HEK293T (cell line): ENCODE measurements around the gene S1PR2.

ENCODE experiments used
- CTCF ChIA-PET: fragments of 350-600 bp; formaldehyde crosslinking; extraction: SDS; loops from one replicate; lab custom pipeline; 2021; ENCODE audit warnings: antibody characterized with exemption, inconsistent platforms; lab: Yijun Ruan, JAX
- POLR2A ChIA-PET: fragments of 350-600 bp; formaldehyde crosslinking; extraction: SDS; loops from one replicate; lab custom pipeline; 2020; ENCODE audit warnings: antibody characterized with exemption, inconsistent platforms; lab: Yijun Ruan, JAX
- DNase-seq: peaks from one replicate; pipeline ENCODE4 v3.0.0; 2012; ENCODE audit warnings: mixed read lengths; ENCODE audit errors: extremely low spot score
- ARNT ChIP-seq: fragments of 450-650 bp; IDR thresholded peaks from 2 replicates; pipeline ENCODE4 v1.6.1; 2017; ENCODE audit warnings: mild to moderate bottlenecking
- BHLHE40 ChIP-seq: fragments of 450-650 bp; IDR thresholded peaks from 2 replicates; pipeline ENCODE4 v1.6.1; 2016; ENCODE audit warnings: mild to moderate bottlenecking, moderate library complexity, borderline replicate concordance
- CTBP1 ChIP-seq: fragments of 450-650 bp; IDR thresholded peaks from 2 replicates; pipeline ENCODE4 v1.6.1; 2016; ENCODE audit warnings: borderline replicate concordance
- ELF4 ChIP-seq: fragments of 450-650 bp; IDR thresholded peaks from 2 replicates; pipeline ENCODE4 v1.6.1; 2017; ENCODE audit warnings: antibody characterized with exemption
- FOXA1 ChIP-seq: fragments of 450-650 bp; IDR thresholded peaks from 2 replicates; pipeline ENCODE4 v1.6.1; 2016; ENCODE audit warnings: mild to moderate bottlenecking
- FOXK2 ChIP-seq: fragments of 450-650 bp; IDR thresholded peaks from 2 replicates; pipeline ENCODE4 v1.6.1; 2016; ENCODE audit warnings: mild to moderate bottlenecking
- FOXM1 ChIP-seq: fragments of 450-650 bp; IDR thresholded peaks from 2 replicates; pipeline ENCODE4 v1.6.1; 2017; ENCODE audit warnings: mild to moderate bottlenecking, borderline replicate concordance
- HDGF ChIP-seq: fragments of 450-650 bp; IDR thresholded peaks from 2 replicates; pipeline ENCODE4 v1.6.1; 2017; ENCODE audit warnings: antibody characterized with exemption, borderline replicate concordance
- L3MBTL2 ChIP-seq: fragments of 450-650 bp; conservative IDR thresholded peaks from 2 replicates; pipeline ENCODE4 v1.6.1; 2016; ENCODE audit warnings: mild to moderate bottlenecking
- LEF1 ChIP-seq: fragments of 450-650 bp; IDR thresholded peaks from 2 replicates; pipeline ENCODE4 v1.6.1; 2017; ENCODE audit warnings: mild to moderate bottlenecking, borderline replicate concordance
- NFRKB ChIP-seq: fragments of 450-650 bp; IDR thresholded peaks from 2 replicates; pipeline ENCODE4 v1.6.1; 2016; ENCODE audit warnings: mild to moderate bottlenecking, moderate library complexity
- PKNOX1 ChIP-seq: fragments of 450-650 bp; IDR thresholded peaks from 2 replicates; pipeline ENCODE4 v1.6.1; 2016
- SP1 ChIP-seq: fragments of 450-650 bp; IDR thresholded peaks from 2 replicates; pipeline ENCODE4 v1.6.1; 2017
- SUZ12 ChIP-seq: fragments of 450-650 bp; IDR thresholded peaks from 2 replicates; pipeline ENCODE4 v1.6.1; 2016; ENCODE audit warnings: mild to moderate bottlenecking
- TARDBP ChIP-seq: fragments of 450-650 bp; IDR thresholded peaks from 2 replicates; pipeline ENCODE4 v1.6.1; 2016
- ZNF384 ChIP-seq: fragments of 450-650 bp; IDR thresholded peaks from 2 replicates; pipeline ENCODE4 v1.6.1; 2016

The S1PR2 gene

GRCh38 chr19:10235003-10235402 is 3.9 kb upstream of the S1PR2 start:
- POLR2A ChIA-PET, result interaction anchor here (1.1 kb wide), 1 partner anchor 41 kb away, joined by 3 read pairs; the partner anchor contains the start of gene DNMT1
- TF ChIP-seq SUZ12 (no peak), PKNOX1 (no peak), BHLHE40 (no peak), ELF4 (no peak), ZNF384 (no peak), FOXA1 (no peak), CTBP1 (no peak), SP1 (no peak), L3MBTL2 (no peak), TARDBP (no peak)
- CTCF ChIA-PET, result no interaction called here
- DNase-seq, result no peak

DNA sequence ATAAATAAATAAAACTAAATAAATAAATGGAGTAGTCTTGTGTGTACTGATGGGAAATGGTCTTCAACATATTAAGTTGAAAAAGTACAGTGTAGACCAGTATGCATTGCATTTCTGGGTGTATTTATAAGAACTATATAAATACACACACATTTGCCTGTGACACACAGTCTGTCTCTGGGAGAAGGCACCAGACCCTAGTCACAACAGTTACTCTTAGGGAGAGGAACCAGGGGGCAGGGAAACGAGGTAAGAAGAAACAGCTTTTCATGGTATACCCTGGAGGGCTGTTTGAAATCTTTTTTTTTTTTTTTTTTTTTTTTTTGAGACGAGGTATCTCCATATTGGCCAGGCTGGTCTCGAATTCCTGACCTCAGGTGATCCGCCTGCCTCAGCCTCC is 2.8 kb upstream of the S1PR2 start:
- POLR2A ChIA-PET, result no interaction called here
- TF ChIP-seq SUZ12 (no peak), CTBP1 (no peak), FOXM1 (no peak), HDGF (no peak), L3MBTL2 (no peak), ARNT (no peak), ZNF384 (no peak), TARDBP (no peak), LEF1 (no peak), NFRKB (no peak), SP1 (no peak), BHLHE40 (no peak), ELF4 (no peak), PKNOX1 (no peak), FOXA1 (no peak), FOXK2 (no peak)
- CTCF ChIA-PET, result no interaction called here

DNA sequence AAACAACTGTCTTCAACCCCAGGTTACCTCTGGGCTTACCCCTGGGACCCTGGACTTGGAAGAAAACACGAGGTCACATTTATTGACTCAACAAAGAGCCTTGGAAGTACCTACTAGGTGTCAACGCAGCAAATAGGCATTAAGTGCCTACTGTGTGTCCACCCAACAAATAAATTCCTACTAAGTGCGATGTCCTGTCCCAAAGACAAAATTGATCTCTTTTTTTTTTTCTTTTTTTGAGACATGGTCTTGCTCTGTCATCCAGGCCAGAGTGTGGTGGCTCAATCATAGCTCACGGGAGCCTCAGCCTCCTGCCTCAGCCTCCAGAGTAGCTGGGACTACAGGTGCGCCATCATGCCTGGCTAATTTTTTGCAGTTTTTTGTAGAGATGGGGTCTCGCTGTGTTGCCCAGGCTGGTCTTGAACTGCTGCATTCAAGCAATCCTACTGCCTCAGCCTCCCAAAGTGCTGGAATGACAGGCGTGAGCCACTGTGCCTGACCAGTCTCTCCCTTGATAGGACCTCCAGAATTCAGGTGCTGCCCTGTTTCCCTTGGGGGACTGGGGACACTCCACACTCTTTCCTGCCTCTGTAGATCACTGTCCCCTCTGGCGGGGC is 589 bp upstream of the S1PR2 start:
- DNase-seq, result no peak
- POLR2A ChIA-PET, result interaction anchor here (0.6 to 1.9 kb wide), 4 partner anchors 10 to 37 kb away, joined by 3 to 10 read pairs (median 4); partner anchors contain the start of gene DNMT1
- TF ChIP-seq NFRKB (no peak), SP1 (no peak), SUZ12 (no peak), BHLHE40 (no peak), PKNOX1 (no peak)
- CTCF ChIA-PET, result interaction anchor here (0.7 kb wide), 1 partner anchor 60 kb away, joined by 4 read pairs; no protein-coding TSS in a partner anchor

More for the DNA sequence above, 2.8 kb upstream of the S1PR2 start:
- DNase-seq, result no peak

- no peak for DNase-seq
- peak; percentile 89 for TF ChIP-seq TARDBP
- no peak for TF ChIP-seq FOXM1
- POLR2A ChIA-PET, result interaction anchor here (1.0 kb wide), 1 partner anchor 9 kb away, joined by 3 read pairs; no protein-coding TSS in a partner anchor
- CTCF ChIA-PET, result no interaction called here
These were observed 814 bp downstream of the S1PR2 start for GRCh38 chr19:10230173-10230860.

DNA sequence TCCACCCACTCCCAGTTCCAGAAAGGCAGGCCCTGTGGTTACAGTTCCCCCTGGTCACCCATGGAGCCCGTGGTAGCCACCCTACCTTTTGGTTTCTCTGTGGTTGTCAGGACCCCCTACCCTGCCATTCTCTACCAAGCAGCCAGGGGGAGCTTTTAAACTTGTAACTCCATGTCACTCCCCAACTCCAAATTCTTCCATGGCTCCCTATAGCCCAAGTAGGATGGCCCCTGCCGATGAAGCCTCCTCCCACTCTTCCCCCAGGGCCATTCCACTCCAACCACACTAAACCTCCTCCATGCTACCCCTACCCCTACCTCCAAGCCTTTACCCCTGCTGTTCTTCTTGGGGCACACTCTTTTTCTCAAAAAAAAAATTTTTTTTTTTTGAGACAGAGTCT is 2.2 kb downstream of the S1PR2 start:
- peak; percentile 59 for DNase-seq

More for the DNA sequence above, 2.2 kb downstream of the S1PR2 start:
- CTCF ChIA-PET, result interaction anchor here (0.8 to 1.3 kb wide), 4 partner anchors 8 to 132 kb away, joined by 4 to 8 read pairs (median 6); no protein-coding TSS in a partner anchor
- POLR2A ChIA-PET, result interaction anchor here (0.7 kb wide), 1 partner anchor 34 kb away, joined by 3 read pairs; the partner anchor contains the start of gene DNMT1
- no peak for TF ChIP-seq HDGF
- TF ChIP-seq NFRKB, result no peak
- no peak for TF ChIP-seq L3MBTL2
- TF ChIP-seq TARDBP, result no peak
- TF ChIP-seq PKNOX1, result no peak
- no peak for TF ChIP-seq SP1
- no peak for TF ChIP-seq FOXA1
- no peak for TF ChIP-seq BHLHE40
